GM23338 (cell line): ENCODE measurements around the gene SLC7A10. TPM values are rescaled to one million over a fixed set of nuclear protein-coding genes. Genes with fewer than 3 reads are reported as not detected.

Source experiments
- ATAC-seq: fragments of 200-7000 bp; cut with Tn5 transposase; 3 replicates; pipeline ENCODE4 v1.9.1; 2020
- DNase-seq: peaks from one replicate; pipeline ENCODE4 v3.0.0-alpha.2; 2015; ENCODE audit warnings: low spot score
- H2AFZ ChIP-seq: fragments of 200-600 bp; sonication (generic); 2 replicates; pipeline ENCODE4 v1.8.0; 2016; ENCODE audit warnings: antibody characterized with exemption, mild to moderate bottlenecking, moderate library complexity
- H3F3A ChIP-seq: fragments of 200-600 bp; sonication (generic); replicated peaks from 2 replicates; pipeline ENCODE4 v1.8.0; 2017; ENCODE audit warnings: antibody characterized with exemption, mixed run types, low read depth
- H3K27ac ChIP-seq: fragments of 200-600 bp; sonication (generic); 2 replicates; pipeline ENCODE4 v1.6.1; 2016; ENCODE audit warnings: low read depth
- H3K27me3 ChIP-seq: fragments of 200-600 bp; sonication (generic); 2 replicates; pipeline ENCODE4 v1.8.0; 2016; ENCODE audit warnings: mild to moderate bottlenecking, mixed run types, moderate library complexity; ENCODE audit not compliant: insufficient read depth
- H3K36me3 ChIP-seq: fragments of 200-600 bp; sonication (generic); 2 replicates; pipeline ENCODE4 v1.8.0; 2016; ENCODE audit warnings: mild to moderate bottlenecking; ENCODE audit not compliant: insufficient read depth
- H3K4me1 ChIP-seq: fragments of 200-600 bp; sonication (generic); 2 replicates; pipeline ENCODE4 v1.8.0; 2016; ENCODE audit warnings: mild to moderate bottlenecking, moderate library complexity; ENCODE audit not compliant: insufficient read depth
- H3K4me2 ChIP-seq: fragments of 200-600 bp; sonication (generic); 2 replicates; pipeline ENCODE4 v1.7.1; 2017; ENCODE audit warnings: mixed run types
- H3K4me3 ChIP-seq: fragments of 200-600 bp; sonication (generic); 2 replicates; pipeline ENCODE4 v1.6.1; 2016; ENCODE audit warnings: mixed run types
- H3K79me2 ChIP-seq: fragments of 200-600 bp; sonication (generic); replicated peaks from 2 replicates; pipeline ENCODE4 v1.8.0; 2017; ENCODE audit warnings: mild to moderate bottlenecking; ENCODE audit not compliant: insufficient read depth
- H3K9me2 ChIP-seq: fragments of 200-600 bp; sonication (generic); 2 replicates; pipeline ENCODE4 v1.8.0; 2017; ENCODE audit not compliant: insufficient read depth
- H4K20me1 ChIP-seq: fragments of 200-600 bp; sonication (generic); replicated peaks from 2 replicates; pipeline ENCODE4 v1.8.0; 2017; ENCODE audit warnings: mild to moderate bottlenecking; ENCODE audit not compliant: insufficient read depth
- H3K27ac Mint-ChIP-seq: 2 replicates; pipeline ENCODE4 v1.8.0; 2020; ENCODE audit warnings: inconsistent platforms, mild to moderate bottlenecking, moderate library complexity, mixed read lengths
- H3K27me3 Mint-ChIP-seq: 3 replicates; pipeline ENCODE4 v1.8.0; 2022; ENCODE audit warnings: low read depth, mild to moderate bottlenecking, moderate library complexity, mixed read lengths, inconsistent platforms; ENCODE audit not compliant: insufficient read depth, poor library complexity
- H3K36me3 Mint-ChIP-seq: 3 replicates; pipeline ENCODE4 v1.8.0; 2021; ENCODE audit warnings: low read depth, mild to moderate bottlenecking, inconsistent platforms, moderate library complexity, mixed read lengths
- H3K4me1 Mint-ChIP-seq: 3 replicates; pipeline ENCODE4 v1.8.0; 2020; ENCODE audit warnings: mild to moderate bottlenecking, inconsistent platforms, mixed read lengths
- H3K4me3 Mint-ChIP-seq: 3 replicates; pipeline ENCODE4 v1.8.0; 2021; ENCODE audit warnings: moderate library complexity, mild to moderate bottlenecking, inconsistent platforms, mixed read lengths
- H3K9me3 Mint-ChIP-seq: 3 replicates; pipeline ENCODE4 v1.8.0; 2020; ENCODE audit warnings: moderate library complexity, mild to moderate bottlenecking, inconsistent platforms, mixed read lengths
- CREB1 ChIP-seq: fragments of 250-450 bp; sonication (Bioruptor Pico); IDR thresholded peaks from 2 replicates; pipeline ENCODE4 v1.5.0; 2020; ENCODE audit warnings: low read depth, mild to moderate bottlenecking, moderate library complexity
- CTCF ChIP-seq, 2 experiments: fragments of 200-600 bp in 1 of 2; sonication (generic) in 1 of 2; conservative IDR thresholded peaks; 2 replicates each; pipeline versions ENCODE4 v1.5.1 to v1.6.1; 2016 to 2017; ENCODE audit warnings: antibody characterized with exemption in 2 of 2, low read depth in 2 of 2, mild to moderate bottlenecking in 2 of 2, moderate library complexity in 1 of 2
- ETS1 ChIP-seq: IDR thresholded peaks from 2 replicates; pipeline ENCODE4 v1.6.1; 2016; ENCODE audit warnings: antibody characterized with exemption
- EZH2 ChIP-seq: fragments of 200-600 bp; sonication (generic); IDR thresholded peaks from one replicate; pipeline ENCODE4 v1.8.0; 2017; ENCODE audit warnings: antibody characterized with exemption, mild to moderate bottlenecking, low read depth; ENCODE audit not compliant: unreplicated experiment
- EZH2phosphoT487 ChIP-seq: fragments of 200-600 bp; sonication (generic); IDR thresholded peaks from one replicate; pipeline ENCODE4 v1.8.1; 2018; ENCODE audit warnings: antibody characterized with exemption; ENCODE audit not compliant: unreplicated experiment
- NANOG ChIP-seq: IDR thresholded peaks from 2 replicates; pipeline ENCODE4 v1.6.1; 2016; ENCODE audit warnings: antibody characterized with exemption, borderline replicate concordance
- POLR2AphosphoS5 ChIP-seq: IDR thresholded peaks from 2 replicates; pipeline ENCODE4 v1.6.1; 2016; ENCODE audit warnings: antibody characterized with exemption, low read depth
- REST ChIP-seq: IDR thresholded peaks from one replicate; pipeline ENCODE4 v1.6.1; 2018; ENCODE audit warnings: antibody characterized with exemption; ENCODE audit not compliant: unreplicated experiment
- STAT1 ChIP-seq: IDR thresholded peaks from one replicate; pipeline ENCODE4 v1.6.1; 2016; ENCODE audit warnings: antibody characterized with exemption; ENCODE audit not compliant: unreplicated experiment
- ZNF114 ChIP-seq: fragments of 250-450 bp; sonication (Bioruptor Pico); IDR thresholded peaks from 2 replicates; pipeline ENCODE4 v1.5.0; 2020; ENCODE audit warnings: mild to moderate bottlenecking, moderate library complexity
- polyA plus RNA-seq: library from polyadenylated mRNA; unstranded; fragments of >200 nt; fragmentation: Nextera tagmentation; extraction: Ambion mirVana; gene quantifications from 2 replicates; pipeline ENCODE4 v1.2.1, GENCODE V29; 2016
- total RNA-seq: library from RNA; depleted of rRNA; stranded (reverse); fragments of >200 nt; shearing (Covaris generic); gene quantifications from 2 replicates; pipeline ENCODE4 v1.2.3, GENCODE V29; 2014

The SLC7A10 gene
- total and polyA plus RNA-seq, 2 experiments from 2014 or later: 3.3 to 6.3 TPM

- Mint-ChIP-seq H3K27ac (no peak overlapping the region), H3K36me3 (no peaks in the 10 kb centered on the region; the same call in 1 of the 3 replicates), H3K4me3 (peak overlapping the region; percentile 78), H3K9me3 (no peaks in the 10 kb centered on the region; the same call in 2 of the 3 replicates), H3K27me3 (peaks cover 20% of the 10 kb centered on the region), H3K4me1 (no peaks in the 10 kb centered on the region)
- DNase-seq: no peak
- H3F3A ChIP-seq: no peaks in the 10 kb centered on the region
- peaks cover 4% of the 10 kb centered on the region; the same call in 1 of the 2 replicates for H4K20me1 ChIP-seq
- H3K4me2 ChIP-seq: peak overlapping the region; percentile 89
- H3K27ac ChIP-seq: no peak overlapping the region
- peaks cover 23% of the 10 kb centered on the region for H3K27me3 ChIP-seq
- H3K79me2 ChIP-seq: no peaks in the 10 kb centered on the region
- no peak overlapping the region for H2AFZ ChIP-seq
- peaks cover 5% of the 10 kb centered on the region; the same call in 1 of the 2 replicates for H3K4me1 ChIP-seq
- no peaks in the 10 kb centered on the region for H3K9me2 ChIP-seq
- no peak for TF ChIP-seq EZH2
- peak overlapping the region; percentile 69 for H3K4me3 ChIP-seq
- H3K36me3 ChIP-seq: no peaks in the 10 kb centered on the region
- ATAC-seq: peak; percentile 12
Observed at GRCh38 chr19:33195645-33196347, 29.9 kb downstream of the SLC7A10 start.

GRCh38 chr19:33194886-33195644, 30.6 kb downstream of the SLC7A10 start:
- no peaks in the 10 kb centered on the region for H4K20me1 ChIP-seq
- no peaks in the 10 kb centered on the region for H3K79me2 ChIP-seq
- peaks cover 23% of the 10 kb centered on the region for H3K27me3 ChIP-seq
- H2AFZ ChIP-seq: peak overlapping the region; percentile 93
- ATAC-seq (peak; percentile 72), DNase-seq (peak; percentile 58)
- H3K27ac ChIP-seq: no peak overlapping the region
- Mint-ChIP-seq H3K27ac (no peak overlapping the region), H3K4me3 (peak overlapping the region; percentile 78), H3K4me1 (no peaks in the 10 kb centered on the region; the same call in 2 of the 3 replicates), H3K9me3 (no peaks in the 10 kb centered on the region; the same call in 2 of the 3 replicates), H3K27me3 (peaks cover 24% of the 10 kb centered on the region), H3K36me3 (no peaks in the 10 kb centered on the region; the same call in 1 of the 3 replicates)
- H3F3A ChIP-seq: no peaks in the 10 kb centered on the region
- H3K4me2 ChIP-seq: peak overlapping the region; percentile 89
- H3K4me1 ChIP-seq: peaks cover 5% of the 10 kb centered on the region; the same call in 1 of the 2 replicates
- H3K9me2 ChIP-seq: no peaks in the 10 kb centered on the region
- peak overlapping the region; percentile 69 for H3K4me3 ChIP-seq
- H3K36me3 ChIP-seq: no peaks in the 10 kb centered on the region
- TF ChIP-seq EZH2 (peak; percentile 32), CTCF (conservative IDR thresholded peaks at IDR 0.05; ENCODE audit: low read depth in 2 of 2) (no peak)

- Mint-ChIP-seq H3K27me3 (peaks cover 24% of the 10 kb centered on the region), H3K4me1 (no peaks in the 10 kb centered on the region; the same call in 2 of the 3 replicates), H3K9me3 (no peaks in the 10 kb centered on the region; the same call in 2 of the 3 replicates), H3K36me3 (no peaks in the 10 kb centered on the region; the same call in 1 of the 3 replicates), H3K4me3 (no peak overlapping the region), H3K27ac (no peak overlapping the region)
- no peaks in the 10 kb centered on the region for H3K9me2 ChIP-seq
- DNase-seq: peak; percentile 36
- H3K27ac ChIP-seq: no peak overlapping the region
- peak overlapping the region; percentile 69; the same call in 1 of the 2 replicates for H3K4me3 ChIP-seq
- H3K4me1 ChIP-seq: peaks cover 5% of the 10 kb centered on the region; the same call in 1 of the 2 replicates
- no peaks in the 10 kb centered on the region for H3F3A ChIP-seq
- H4K20me1 ChIP-seq: no peaks in the 10 kb centered on the region
- H3K36me3 ChIP-seq: no peaks in the 10 kb centered on the region
- H2AFZ ChIP-seq: no peak overlapping the region
- peak overlapping the region; percentile 89; the same call in 1 of the 2 replicates for H3K4me2 ChIP-seq
- no peaks in the 10 kb centered on the region for H3K79me2 ChIP-seq
- H3K27me3 ChIP-seq: peaks cover 23% of the 10 kb centered on the region
- ATAC-seq: peak; percentile 19; the same call in 2 of the 3 replicates
- TF ChIP-seq NANOG (no peak), ZNF114 (CRISPR knock-in tag) (no peak), STAT1 (no peak), REST (no peak), POLR2AphosphoS5 (no peak), EZH2phosphoT487 (no peak), ETS1 (no peak), EZH2 (no peak), CREB1 (CRISPR knock-in tag) (no peak)
Observed at GRCh38 chr19:33194532-33194885, 31.1 kb downstream of the SLC7A10 start.
